Keratinocyte (primary cell): ENCODE data around the gene KRT38. TPM values are rescaled to one million over a fixed set of nuclear protein-coding genes. Genes with fewer than 3 reads are reported as not detected.

ENCODE experiments used
- DNase-seq: peaks from one replicate; pipeline ENCODE4 v3.0.0-alpha.2; 2011; ENCODE audit warnings: low read depth, missing footprints, low spot score
- FAIRE-seq: peaks from 2 replicates; lab custom pipeline; 2011; peaks lifted over from hg19 to GRCh38; lab: Jason Lieb, UNC
- H2AFZ ChIP-seq: 2 replicates; pipeline ENCODE4 v1.6.0; 2012; ENCODE audit warnings: low read length, control low read depth, inconsistent platforms; ENCODE audit not compliant: control insufficient read depth
- H3K27ac ChIP-seq: 2 replicates; pipeline ENCODE4 v1.5.1; 2011; ENCODE audit warnings: low read length; ENCODE audit not compliant: control insufficient read depth, insufficient read depth
- H3K27me3 ChIP-seq: 3 replicates; pipeline ENCODE4 v1.6.0; 2011; ENCODE audit warnings: low read length; ENCODE audit not compliant: control insufficient read depth, insufficient read depth; ENCODE audit errors: extremely low read depth
- H3K36me3 ChIP-seq, 2 experiments: 2 replicates in 1 of 2; 3 replicates in 1 of 2; pipeline ENCODE4 v1.5.1; 2011; ENCODE audit warnings: low read length in 2 of 2, mild to moderate bottlenecking in 1 of 2; ENCODE audit not compliant: control insufficient read depth in 2 of 2, insufficient read depth in 2 of 2; ENCODE audit errors: extremely low read depth in 1 of 2
- H3K4me1 ChIP-seq: 3 replicates; pipeline ENCODE4 v1.5.1; 2011; ENCODE audit warnings: low read length; ENCODE audit not compliant: control insufficient read depth, insufficient read depth; ENCODE audit errors: extremely low read depth
- H3K4me2 ChIP-seq: 3 replicates; pipeline ENCODE4 v1.6.0; 2011; ENCODE audit warnings: low read depth, low read length; ENCODE audit not compliant: control insufficient read depth, insufficient read depth; ENCODE audit errors: extremely low read depth
- H3K4me3 ChIP-seq, 3 experiments: fragments of 200-600 bp in 1 of 3; sonication (generic) in 1 of 3; 2 replicates in 2 of 3; 3 replicates in 1 of 3; pipeline ENCODE4 v1.5.1; 2011 to 2016; ENCODE audit warnings: low read length in 3 of 3, mild to moderate bottlenecking in 3 of 3, control low read depth in 2 of 3, inconsistent platforms in 1 of 3, low read depth in 1 of 3, mixed read lengths in 1 of 3, mixed run types in 1 of 3, moderate library complexity in 1 of 3; ENCODE audit not compliant: control insufficient read depth in 2 of 3, insufficient read depth in 2 of 3; ENCODE audit errors: extremely low read depth in 1 of 3
- H3K79me2 ChIP-seq: 2 replicates; pipeline ENCODE4 v1.6.0; 2012; ENCODE audit warnings: low read length; ENCODE audit not compliant: control insufficient read depth, insufficient read depth
- H3K9ac ChIP-seq: 3 replicates; pipeline ENCODE4 v1.6.0; 2011; ENCODE audit warnings: low read length; ENCODE audit not compliant: control insufficient read depth, insufficient read depth; ENCODE audit errors: extremely low read depth
- H3K9me1 ChIP-seq: 3 replicates; pipeline ENCODE4 v1.6.0; 2011; ENCODE audit warnings: low read length; ENCODE audit not compliant: control insufficient read depth, insufficient read depth; ENCODE audit errors: extremely low read depth
- H3K9me3 ChIP-seq: 2 replicates; pipeline ENCODE4 v1.5.1; 2012; ENCODE audit warnings: low read depth, low read length; ENCODE audit not compliant: control insufficient read depth
- H4K20me1 ChIP-seq: 3 replicates; pipeline ENCODE4 v1.6.0; 2011; ENCODE audit warnings: low read length; ENCODE audit not compliant: control insufficient read depth, insufficient read depth; ENCODE audit errors: extremely low read depth
- CTCF ChIP-seq, 3 experiments: IDR thresholded peaks in 1 of 3; conservative IDR thresholded peaks in 1 of 3; optimal IDR thresholded peaks in 1 of 3; 2 replicates in 2 of 3; 3 replicates in 1 of 3; pipeline versions ENCODE3 to v1.5.1; 2011; ENCODE audit warnings: low read length in 3 of 3, mild to moderate bottlenecking in 3 of 3, moderate library complexity in 2 of 3, control low read depth in 1 of 3, inconsistent platforms in 1 of 3; ENCODE audit not compliant: insufficient read depth in 2 of 3; ENCODE audit errors: extremely low read depth in 1 of 3
- EZH2 ChIP-seq: IDR thresholded peaks from one replicate; pipeline ENCODE4 v1.6.1; 2012; ENCODE audit warnings: inconsistent platforms, mild to moderate bottlenecking, low read length, moderate library complexity
- dilution Hi-C: fragments of 300-500 bp; cut with MboI; formaldehyde crosslinking; loops from one replicate; pipeline ENCODE4 v1.7.0; 2020; ENCODE audit warnings: low sequenced_read_pairs; ENCODE audit not compliant: extremely low pct_ligation_motif_present
- polyA plus RNA-seq, 5 experiments: library from polyadenylated mRNA; depleted of rRNA in 3 of 5; stranded (reverse) in 3 of 5; stranded (forward) in 1 of 5; unstranded in 1 of 5; fragments of >200 nt; gene quantifications; 1 replicate in 1 of 5; 2 replicates in 3 of 5; 3 replicates in 1 of 5; pipeline versions ENCODE4 v1.2.1 to v1.2.3, GENCODE V29; 2011 to 2012; ENCODE audit warnings: missing spikeins in 2 of 5, low read depth in 1 of 5, low replicate concordance in 1 of 5

Gene KRT38
- polyA plus RNA-seq, 1 donor (not counting 4 experiments of a cell fraction or from before 2014, with no cell fraction given): not detected

GRCh38 chr17:41444640-41445039 lies 3.9 kb upstream of the KRT38 start:
- Histone ChIP-seq H3K36me3 (no peaks in the 10 kb centered on the region), H3K27me3 (peaks cover 4% of the 10 kb centered on the region), H3K9ac (no peak overlapping the region), H2AFZ (no peak overlapping the region), H4K20me1 (no peaks in the 10 kb centered on the region), H3K4me1 (peaks cover 11% of the 10 kb centered on the region), H3K4me3 (no peak overlapping the region), H3K79me2 (no peaks in the 10 kb centered on the region), H3K4me2 (no peak overlapping the region), H3K9me1 (no peaks in the 10 kb centered on the region), H3K9me3 (no peaks in the 10 kb centered on the region), H3K27ac (no peak overlapping the region)
- FAIRE-seq (no peak), DNase-seq (no peak)
- dilution Hi-C loops: no loop called here
- no peak for TF ChIP-seq EZH2
- no peak for TF ChIP-seq CTCF (optimal IDR thresholded peaks at IDR 0.05 in 1 of 3, IDR thresholded peaks at IDR 0.05 in 1 of 3, conservative IDR thresholded peaks at IDR 0.05 in 1 of 3; ENCODE audit: extremely low read depth in 1 of 3, insufficient read depth in 2 of 3, low read length in 3 of 3)

GRCh38 chr17:41444186-41444585 lies 3.4 kb upstream of the KRT38 start:
- Histone ChIP-seq H3K9me3 (no peaks in the 10 kb centered on the region), H4K20me1 (no peaks in the 10 kb centered on the region), H3K4me2 (no peak overlapping the region), H3K4me1 (peaks cover 11% of the 10 kb centered on the region), H2AFZ (no peak overlapping the region), H3K79me2 (no peaks in the 10 kb centered on the region), H3K4me3 (no peak overlapping the region), H3K36me3 (no peaks in the 10 kb centered on the region), H3K9me1 (no peaks in the 10 kb centered on the region), H3K27me3 (peaks cover 4% of the 10 kb centered on the region), H3K9ac (no peak overlapping the region), H3K27ac (no peak overlapping the region)
- DNase-seq (no peak), FAIRE-seq (no peak)
- TF ChIP-seq EZH2 (no peak), CTCF (optimal IDR thresholded peaks at IDR 0.05 in 1 of 3, IDR thresholded peaks at IDR 0.05 in 1 of 3, conservative IDR thresholded peaks at IDR 0.05 in 1 of 3; ENCODE audit: extremely low read depth in 1 of 3, insufficient read depth in 2 of 3, low read length in 3 of 3) (no peak)
- dilution Hi-C loops: no loop called here
